Endometrium (tissue), 2 donors: ENCODE results near the gene ATL3.
A peak's percentile ranks its signal among the peaks of the same experiment; 100 is the strongest.
"Not testable (repeated sequence)": the region's sequence is repeated elsewhere in the genome, so short reads cannot be mapped to it uniquely, and the experiment has no call there.

Source experiments
- FAIRE-seq: peaks from 2 replicates; lab custom pipeline; 2012; peaks lifted over from hg19 to GRCh38; lab: Jason Lieb, UNC
- donor health status: control.
- donor health status: control.

The ATL3 gene

DNA sequence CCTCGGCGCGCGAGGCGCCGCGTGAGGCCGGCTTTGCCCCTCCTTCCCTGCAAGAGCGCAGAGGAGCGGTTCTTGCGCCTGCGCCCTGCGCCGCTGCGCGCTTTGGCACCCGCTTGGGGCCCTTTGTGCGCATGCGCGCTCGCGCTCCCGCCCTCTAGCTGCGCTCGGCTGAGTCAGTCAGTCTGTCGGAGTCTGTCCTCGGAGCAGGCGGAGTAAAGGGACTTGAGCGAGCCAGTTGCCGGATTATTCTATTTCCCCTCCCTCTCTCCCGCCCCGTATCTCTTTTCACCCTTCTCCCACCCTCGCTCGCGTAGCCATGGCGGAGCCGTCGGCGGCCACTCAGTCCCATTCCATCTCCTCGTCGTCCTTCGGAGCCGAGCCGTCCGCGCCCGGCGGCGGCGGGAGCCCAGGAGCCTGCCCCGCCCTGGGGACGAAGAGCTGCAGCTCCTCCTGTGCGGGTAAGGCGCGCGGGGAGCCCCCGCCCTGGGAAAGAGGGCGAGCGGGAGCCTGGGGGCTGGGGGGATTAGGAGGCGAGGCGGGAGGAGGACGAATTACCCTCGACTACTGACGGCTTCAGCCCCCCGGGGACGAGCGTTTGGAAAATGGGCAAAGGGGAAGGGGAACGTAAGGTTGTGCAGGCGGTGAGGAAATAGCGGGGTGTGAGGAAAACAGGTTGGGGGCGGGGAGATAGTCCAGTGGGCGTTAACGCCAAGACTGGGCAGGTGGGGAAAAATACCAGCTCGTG lies 10.3 kb upstream of the ATL3 start, which contains the start of gene RTN3:
RTN3 (plus strand) TSS at position 180 of the 745 bp plus-strand sequence; CDS start at position 317, 137 bp downstream.
- FAIRE-seq: no peak

DNA sequence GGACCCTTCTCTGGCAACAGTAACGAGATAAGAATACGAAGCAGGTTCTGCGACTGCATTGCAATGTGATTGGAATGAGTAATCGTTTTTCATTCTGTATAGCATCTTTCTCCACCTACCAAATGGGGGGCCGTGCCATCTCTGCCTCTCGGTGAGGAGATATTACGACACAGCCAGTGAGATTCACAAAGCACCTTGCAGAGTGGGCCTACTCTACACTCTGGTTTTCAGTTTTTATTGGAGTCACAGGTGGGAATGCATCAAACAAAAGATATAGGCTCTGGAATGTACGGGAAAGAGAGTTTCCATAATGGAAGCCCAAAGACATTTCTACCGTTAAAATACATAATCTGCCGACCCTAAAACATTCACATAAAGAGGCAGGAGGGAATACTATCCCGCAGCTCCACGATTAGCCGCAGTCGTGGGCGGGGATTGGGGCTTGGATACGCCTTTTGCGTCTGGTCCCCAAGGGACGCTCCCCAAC lies 9.7 kb upstream of the ATL3 start:
- FAIRE-seq: no peak

- FAIRE-seq: no peak
Measured at GRCh38 chr11:63673579-63673978, 2.4 kb upstream of the ATL3 start.

GRCh38 chr11:63672936-63673539 lies 1.9 kb upstream of the ATL3 start:
- no peak for FAIRE-seq

DNA sequence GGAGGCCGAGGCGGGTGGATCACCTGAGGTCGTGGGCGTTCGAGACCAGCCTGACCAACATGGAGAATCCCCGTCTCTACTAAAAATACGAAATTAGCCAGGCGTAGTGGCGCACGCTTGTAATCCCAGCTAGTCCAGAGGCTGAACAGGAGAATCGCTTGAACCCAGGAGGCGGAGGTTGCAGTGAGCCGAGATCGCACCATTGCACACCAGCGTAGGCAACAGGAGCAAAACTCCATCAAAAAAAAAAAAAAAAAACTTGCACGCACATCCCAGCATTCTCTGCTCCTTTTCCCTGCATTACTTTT lies 934 bp upstream of the ATL3 start:
- no peak for FAIRE-seq

- FAIRE-seq: no peak
Measured at GRCh38 chr11:63670433-63671321, 499 bp downstream of the ATL3 start.

DNA sequence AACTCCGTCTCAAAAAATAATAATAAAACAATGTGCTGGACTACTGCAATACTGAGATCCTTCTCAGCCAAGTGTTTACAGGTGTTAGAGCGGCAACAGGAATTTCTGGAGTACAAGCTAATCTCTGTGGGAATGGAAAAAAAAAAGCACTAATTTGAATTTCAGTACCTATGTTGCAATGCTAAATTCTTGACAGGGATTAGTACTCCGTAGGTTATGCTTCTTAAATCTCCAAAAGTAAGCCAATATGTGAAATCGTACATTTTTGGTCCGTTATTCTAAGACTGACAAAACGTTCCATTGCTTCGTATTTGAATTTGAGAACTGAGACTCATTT lies 1.1 kb downstream of the ATL3 start:
- FAIRE-seq: no peak

GRCh38 chr11:63667995-63668795 lies 3.0 kb downstream of the ATL3 start:
- FAIRE-seq: no peak

DNA sequence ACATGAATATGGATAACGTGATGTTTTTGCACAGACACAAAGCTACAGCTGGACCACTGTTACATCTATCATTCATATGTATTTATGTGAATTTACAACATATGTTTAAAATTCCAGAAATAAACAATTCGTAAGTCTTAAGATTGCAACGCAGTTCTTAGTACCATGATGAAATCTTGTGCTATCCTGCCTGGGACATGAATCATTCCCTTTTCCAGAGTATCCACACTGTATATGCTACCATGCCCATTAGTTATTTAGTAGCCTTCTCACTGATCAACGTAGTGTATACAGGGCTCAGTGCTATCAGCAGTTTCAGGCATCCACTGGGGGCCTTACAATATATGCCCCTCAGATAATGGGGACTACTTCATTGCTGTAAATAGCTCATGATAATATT lies 4.3 kb downstream of the ATL3 start:
- no peak for FAIRE-seq

DNA sequence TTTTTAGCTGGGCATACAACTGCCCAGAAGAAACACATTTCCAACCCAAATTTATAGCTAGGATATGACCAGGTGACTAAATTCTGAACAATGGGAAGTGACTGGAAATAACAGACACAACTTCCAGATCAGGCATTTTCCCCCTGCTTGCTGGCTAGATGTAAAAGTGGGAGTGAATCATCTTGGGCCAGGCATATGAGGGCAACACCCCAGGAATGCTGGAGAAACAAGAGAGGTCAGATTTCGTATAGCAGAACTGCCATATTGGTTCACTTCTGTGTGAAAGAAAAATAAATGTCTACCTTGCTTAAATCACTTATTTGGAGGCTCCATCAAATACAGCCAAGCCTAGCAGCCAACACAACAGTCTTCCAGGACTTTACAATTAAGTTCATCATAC lies 7.4 kb downstream of the ATL3 start:
- no peak for FAIRE-seq

GRCh38 chr11:63660972-63661371 lies 10.2 kb downstream of the ATL3 start:
- no peak for FAIRE-seq

DNA sequence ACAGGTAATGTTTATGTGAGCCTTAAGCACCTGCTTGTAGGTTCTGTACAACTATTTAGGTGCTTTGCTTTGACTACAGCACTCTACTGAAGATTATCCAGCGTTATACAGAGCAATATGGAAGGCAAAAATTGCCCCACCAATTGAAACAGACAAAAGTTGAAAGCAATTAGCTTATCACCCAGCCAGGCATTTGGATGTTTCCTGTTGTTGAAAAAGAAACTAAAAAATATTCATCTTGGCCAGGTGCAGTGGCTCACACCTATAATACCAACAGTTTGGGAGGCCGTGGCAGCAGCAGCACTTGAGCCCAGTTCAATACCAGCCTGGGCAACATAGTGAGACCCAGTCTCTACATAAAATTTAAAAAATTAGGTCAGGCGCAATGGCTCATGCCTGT lies 18.5 kb downstream of the ATL3 start:
- FAIRE-seq: no peak

DNA sequence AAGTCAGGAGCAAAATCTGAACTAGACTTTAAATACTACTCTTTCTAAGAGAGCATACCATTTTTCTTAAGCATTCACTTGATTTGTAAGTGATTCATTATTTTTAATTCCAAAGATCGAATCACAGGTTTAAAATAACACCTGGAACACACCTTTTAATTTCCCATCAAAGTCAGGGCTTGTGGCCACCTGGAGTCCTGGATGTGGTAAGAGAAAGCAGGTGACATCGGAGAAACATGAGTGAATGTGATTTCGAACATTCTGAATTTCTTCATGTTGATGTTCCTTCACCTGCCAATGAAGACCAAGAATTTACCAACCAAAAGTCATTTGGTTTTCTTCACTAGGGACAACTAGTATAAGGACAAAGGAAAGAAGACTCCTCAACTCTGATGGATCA lies 28.0 kb downstream of the ATL3 start:
- no peak for FAIRE-seq

DNA sequence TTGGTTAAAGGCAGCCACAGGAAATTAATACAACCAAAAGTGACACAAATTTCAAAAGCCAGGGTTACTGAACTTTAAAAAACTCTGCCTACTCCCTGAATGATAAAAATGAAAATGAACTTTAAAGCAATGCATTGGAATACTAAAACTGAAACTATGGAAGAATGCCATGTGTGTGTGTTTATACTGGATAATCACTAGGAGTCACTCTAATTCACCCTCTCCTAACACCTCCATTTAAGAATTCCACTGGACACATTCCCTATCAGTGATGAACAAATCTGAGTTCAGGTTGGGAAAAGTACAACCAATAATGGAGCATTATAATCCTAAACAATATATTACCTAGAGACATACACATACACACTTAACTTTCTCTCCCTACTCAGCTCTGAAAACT lies 29.4 kb downstream of the ATL3 start:
- no peak for FAIRE-seq

GRCh38 chr11:63639199-63639832 lies 31.9 kb downstream of the ATL3 start:
- FAIRE-seq: peak; percentile 82

DNA sequence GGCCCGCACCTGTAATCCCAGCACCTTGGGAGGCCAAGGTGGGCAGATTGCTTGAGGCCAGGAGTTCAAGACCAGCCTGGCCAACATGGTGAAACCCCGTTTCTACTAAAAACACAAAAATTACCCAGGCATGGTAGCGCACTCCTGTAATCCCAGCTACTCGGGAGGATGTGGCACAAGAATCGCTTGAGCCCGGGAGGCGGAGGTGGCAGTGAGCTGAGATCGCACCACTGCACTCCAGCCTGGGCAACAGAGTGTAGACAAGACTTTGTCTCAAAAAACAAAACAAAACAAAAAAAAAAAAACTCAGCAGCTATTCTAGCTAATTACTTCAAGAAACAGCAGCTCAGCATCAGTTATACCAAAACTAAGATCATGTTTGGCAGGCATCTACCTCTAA lies 32.7 kb downstream of the ATL3 start:
- FAIRE-seq: not testable (repeated sequence)

DNA sequence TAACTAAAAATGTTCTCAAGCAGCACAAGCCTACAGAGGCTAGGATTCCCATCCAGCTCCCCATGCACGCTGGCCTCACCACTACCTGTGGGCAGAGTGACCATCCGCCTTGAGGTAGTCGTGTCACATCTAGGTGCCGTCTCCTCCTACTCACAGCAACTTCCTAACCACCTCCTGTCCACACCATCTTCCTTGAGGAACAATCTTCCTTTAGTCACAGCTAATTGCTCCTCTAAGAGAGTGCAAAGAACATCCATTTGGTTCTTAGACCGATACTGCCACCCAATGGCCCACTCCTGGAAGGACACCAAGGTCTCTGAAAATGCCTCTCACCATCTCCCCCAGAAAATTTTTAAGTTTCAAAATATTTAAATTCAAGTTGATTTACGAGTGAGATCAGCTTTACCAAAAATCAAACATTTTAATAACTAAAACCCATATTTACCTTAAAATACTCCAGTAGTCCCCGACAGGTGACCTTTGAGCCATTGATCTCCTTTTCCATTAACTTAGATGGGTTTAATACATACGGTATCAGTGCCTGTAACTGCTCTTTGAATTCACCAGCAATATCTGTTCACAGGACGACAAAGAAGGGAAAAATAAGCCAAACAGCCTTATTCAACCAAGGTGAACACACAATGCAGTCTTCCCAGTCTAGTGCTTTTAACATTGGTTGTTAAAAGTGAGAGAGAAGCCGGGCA lies 35.3 kb downstream of the ATL3 start:
- no peak for FAIRE-seq

GRCh38 chr11:63629426-63629825 lies 41.8 kb downstream of the ATL3 start:
- no peak for FAIRE-seq

- FAIRE-seq: no peak
Measured at GRCh38 chr11:63623513-63624140, 47.5 kb downstream of the ATL3 start.

- FAIRE-seq: no peak
Measured at GRCh38 chr11:63622323-63622722, 48.9 kb downstream of the ATL3 start.

DNA sequence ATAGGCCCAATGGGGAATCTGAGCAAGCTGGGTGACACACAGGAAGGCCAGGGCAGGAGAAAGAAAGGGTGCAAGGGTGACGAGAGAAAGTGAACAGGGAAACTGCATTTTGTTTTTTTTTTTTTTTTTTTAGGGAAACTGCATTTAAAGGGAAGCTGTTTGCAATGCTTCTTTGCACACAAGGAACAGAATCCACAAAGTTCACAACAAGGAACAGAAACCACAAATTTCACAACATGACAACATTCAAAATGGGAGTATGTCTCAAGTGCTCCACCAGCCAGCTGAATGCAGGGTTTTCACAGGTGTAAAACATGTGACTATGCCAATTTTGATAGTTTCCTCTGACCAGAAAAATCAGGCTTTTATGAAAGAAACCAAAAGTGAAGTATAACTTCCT lies 50.1 kb downstream of the ATL3 start:
- no peak for FAIRE-seq
